Measurements from ENCODE around the gene NUP50. TPM values are rescaled to one million over a fixed set of nuclear protein-coding genes. Genes with fewer than 3 reads are reported as not detected.

NUP50 gene
- total RNA-seq, 1 experiment from 2014 or later, result 128 TPM

DNA sequence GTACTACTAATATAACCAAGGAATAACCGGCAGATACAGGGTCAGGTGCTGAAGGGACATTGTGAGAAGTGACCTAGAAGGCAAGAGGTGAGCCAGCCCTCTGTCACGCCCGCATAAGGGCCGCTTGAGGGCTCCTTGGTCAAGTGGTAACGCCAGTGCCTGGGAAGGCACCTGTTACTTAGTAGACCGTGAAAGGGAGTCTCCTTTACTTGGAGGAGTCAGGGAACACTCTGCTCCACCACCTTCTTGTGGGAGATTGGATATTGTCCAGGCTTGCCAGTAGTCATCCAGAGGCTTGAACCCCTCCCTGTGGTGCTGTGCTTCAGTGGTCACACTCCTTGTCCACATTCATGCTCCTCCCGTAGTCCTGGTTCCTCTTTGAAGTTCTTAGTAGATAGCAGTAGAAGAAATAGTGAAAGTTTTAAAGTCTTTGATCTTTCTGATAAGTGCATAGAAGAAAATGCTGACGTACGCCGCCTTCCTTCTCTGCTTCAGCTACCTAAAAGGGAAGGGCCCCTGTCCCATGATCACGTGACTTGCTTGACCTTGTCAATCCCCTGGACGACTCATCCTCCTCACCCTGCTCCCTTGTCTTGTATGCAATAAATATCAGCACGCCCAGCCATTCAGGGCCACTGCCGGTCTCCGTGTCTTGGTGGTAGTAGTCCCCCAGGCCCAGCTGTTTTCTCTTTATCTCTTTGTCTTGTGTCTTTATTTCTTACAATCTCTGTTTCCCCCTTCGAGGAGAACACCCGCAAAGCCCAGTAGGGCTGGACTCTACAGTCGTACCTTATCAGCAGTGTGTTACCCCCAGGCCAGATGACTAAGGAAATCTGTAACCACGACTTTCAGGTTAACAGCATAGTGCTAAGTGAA is 6.1 kb downstream of the NUP50 start:
- Histone ChIP-seq H3K27me3 (replicated peaks; ENCODE audit: control insufficient read depth, insufficient read depth, low read length) (no peaks in the 10 kb centered on the region), H3K36me3 (ENCODE audit: control insufficient read depth, insufficient read depth, low read length) (0 out of 2 replicates have a peak, but pooled peaks cover 3% of the 10 kb centered on the region), H3K9me3 (no peaks in the 10 kb centered on the region), H3K4me1 (peaks cover 37% of the 10 kb centered on the region), H3K4me3 (ENCODE audit: low read depth, low read length) (no peak overlapping the region)
- peak; percentile 59 to 82 for DNase-seq
- H3K9me3 Mint-ChIP-seq (ENCODE audit: unreplicated experiment), result no peaks in the 10 kb centered on the region
- TF ChIP-seq, protein P1, sequence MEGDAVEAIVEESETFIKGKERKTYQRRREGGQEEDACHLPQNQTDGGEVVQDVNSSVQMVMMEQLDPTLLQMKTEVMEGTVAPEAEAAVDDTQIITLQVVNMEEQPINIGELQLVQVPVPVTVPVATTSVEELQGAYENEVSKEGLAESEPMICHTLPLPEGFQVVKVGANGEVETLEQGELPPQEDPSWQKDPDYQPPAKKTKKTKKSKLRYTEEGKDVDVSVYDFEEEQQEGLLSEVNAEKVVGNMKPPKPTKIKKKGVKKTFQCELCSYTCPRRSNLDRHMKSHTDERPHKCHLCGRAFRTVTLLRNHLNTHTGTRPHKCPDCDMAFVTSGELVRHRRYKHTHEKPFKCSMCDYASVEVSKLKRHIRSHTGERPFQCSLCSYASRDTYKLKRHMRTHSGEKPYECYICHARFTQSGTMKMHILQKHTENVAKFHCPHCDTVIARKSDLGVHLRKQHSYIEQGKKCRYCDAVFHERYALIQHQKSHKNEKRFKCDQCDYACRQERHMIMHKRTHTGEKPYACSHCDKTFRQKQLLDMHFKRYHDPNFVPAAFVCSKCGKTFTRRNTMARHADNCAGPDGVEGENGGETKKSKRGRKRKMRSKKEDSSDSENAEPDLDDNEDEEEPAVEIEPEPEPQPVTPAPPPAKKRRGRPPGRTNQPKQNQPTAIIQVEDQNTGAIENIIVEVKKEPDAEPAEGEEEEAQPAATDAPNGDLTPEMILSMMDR (IDR thresholded peaks at IDR 0.05; ENCODE audit: insufficient read depth in 1 of 2, low read depth in 1 of 2, low read length in 1 of 2, severe bottlenecking in 1 of 2, unreplicated experiment in 1 of 2), result no peak
- intact Hi-C loops (cut with micrococcal nuclease; ENCODE audit: unreplicated experiment), result no loop called here
- POLR2A ChIA-PET, result no interaction called here
- H3K4me1 Mint-ChIP-seq (ENCODE audit: low read depth, unreplicated experiment), result peaks cover 30% of the 10 kb centered on the region
- peak overlapping the region; percentile 71 for H3K27ac Mint-ChIP-seq (ENCODE audit: unreplicated experiment)
- H3K27me3 Mint-ChIP-seq (ENCODE audit: insufficient read depth, unreplicated experiment), result no peaks in the 10 kb centered on the region
- peak overlapping the region; percentile 1 for H3K4me3 Mint-ChIP-seq (ENCODE audit: unreplicated experiment)
- H3K36me3 Mint-ChIP-seq (ENCODE audit: insufficient read depth, unreplicated experiment), result peaks cover 88% of the 10 kb centered on the region
- CTCF ChIA-PET, result no interaction called here
- TSS peak; percentile 85 for BruUV-seq (replicated peaks)

DNA sequence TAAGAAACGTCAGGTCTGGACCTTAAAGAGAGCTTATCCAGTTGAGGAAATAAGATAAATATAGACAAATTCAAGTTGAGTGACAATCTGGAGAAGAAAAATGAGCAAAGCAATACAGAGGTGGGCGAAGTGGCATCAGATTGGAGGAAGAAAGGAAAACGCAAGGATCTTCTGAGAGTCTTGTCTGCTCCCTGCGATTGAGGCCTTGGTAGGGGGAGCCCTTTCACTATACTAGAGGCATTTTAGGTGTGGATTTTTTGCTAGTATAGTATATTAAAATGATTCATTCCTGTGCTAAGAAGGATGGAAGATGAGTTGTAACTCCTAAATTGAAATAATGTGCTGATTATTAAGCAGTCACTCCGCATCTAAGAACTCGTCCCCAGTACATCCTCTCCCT is 8.1 kb downstream of the NUP50 start:
- intact Hi-C loops (cut with micrococcal nuclease; ENCODE audit: unreplicated experiment), result no loop called here
- H3K4me3 ChIP-seq (ENCODE audit: low read depth, low read length), result no peak overlapping the region
- DNase-seq, result no peak
- H3K4me1 ChIP-seq, result peaks cover 28% of the 10 kb centered on the region
- 0 out of 2 replicates have a peak, but pooled peaks cover 3% of the 10 kb centered on the region for H3K36me3 ChIP-seq (ENCODE audit: control insufficient read depth, insufficient read depth, low read length)
- Mint-ChIP-seq H3K4me1 (ENCODE audit: low read depth, unreplicated experiment) (peaks cover 22% of the 10 kb centered on the region), H3K36me3 (ENCODE audit: insufficient read depth, unreplicated experiment) (peaks cover 95% of the 10 kb centered on the region), H3K27ac (ENCODE audit: unreplicated experiment) (no peak overlapping the region), H3K4me3 (ENCODE audit: unreplicated experiment) (no peak overlapping the region), H3K9me3 (ENCODE audit: unreplicated experiment) (no peaks in the 10 kb centered on the region), H3K27me3 (ENCODE audit: insufficient read depth, unreplicated experiment) (no peaks in the 10 kb centered on the region)
- TF ChIP-seq, protein P1 (IDR thresholded peaks at IDR 0.05; ENCODE audit: insufficient read depth in 1 of 2, low read depth in 1 of 2, low read length in 1 of 2, severe bottlenecking in 1 of 2, unreplicated experiment in 1 of 2), result no peak
- H3K27me3 ChIP-seq (replicated peaks; ENCODE audit: control insufficient read depth, insufficient read depth, low read length), result no peaks in the 10 kb centered on the region
- ChIA-PET POLR2A (no interaction called here), CTCF (no interaction called here)
- H3K9me3 ChIP-seq, result no peaks in the 10 kb centered on the region
- BruUV-seq (replicated peaks), result no TSS peak

DNA sequence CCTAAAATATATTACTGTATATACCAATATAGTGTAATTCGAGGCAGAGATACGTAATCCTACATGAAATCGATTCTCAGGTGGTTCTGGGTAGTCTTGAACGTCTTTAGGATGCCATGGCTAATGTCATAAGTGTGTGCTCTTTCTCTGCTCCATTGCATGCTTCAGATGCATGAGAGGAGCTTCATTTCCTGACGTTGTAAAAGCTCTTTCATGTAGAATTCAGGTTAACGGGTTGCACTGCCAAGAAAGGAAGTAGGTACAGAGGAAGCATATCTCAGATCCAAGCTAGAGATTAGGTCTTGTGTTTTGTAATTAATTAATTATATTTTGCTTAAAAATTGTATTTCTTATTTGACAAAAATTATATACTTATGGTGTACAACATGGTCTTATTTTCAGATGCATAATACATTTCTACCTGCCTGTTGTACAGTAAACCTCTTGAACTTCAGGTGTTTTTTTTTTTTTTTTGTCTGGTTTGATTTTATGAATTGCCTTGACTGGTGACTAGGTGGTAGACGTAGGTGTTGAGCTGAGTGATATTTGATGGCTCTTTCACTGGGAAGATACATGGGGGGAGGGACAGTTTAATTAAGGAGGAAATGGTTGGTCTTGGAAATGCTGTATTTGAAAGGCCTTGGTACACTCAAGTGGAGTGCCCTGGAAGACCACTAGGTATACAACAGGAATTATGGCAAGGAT is 9.3 kb downstream of the NUP50 start:
- no peaks in the 10 kb centered on the region for H3K9me3 ChIP-seq
- Mint-ChIP-seq H3K4me1 (ENCODE audit: low read depth, unreplicated experiment) (peaks cover 17% of the 10 kb centered on the region), H3K4me3 (ENCODE audit: unreplicated experiment) (no peak overlapping the region), H3K9me3 (ENCODE audit: unreplicated experiment) (no peaks in the 10 kb centered on the region), H3K36me3 (ENCODE audit: insufficient read depth, unreplicated experiment) (peaks cover 100% of the 10 kb centered on the region), H3K27me3 (ENCODE audit: insufficient read depth, unreplicated experiment) (no peaks in the 10 kb centered on the region), H3K27ac (ENCODE audit: unreplicated experiment) (peak overlapping the region; percentile 27)
- DNase-seq, result no peak
- CTCF ChIA-PET, result interaction anchor here (0.8 kb wide), 1 partner anchor 31 kb away, joined by 3 read pairs; no protein-coding TSS in a partner anchor
- POLR2A ChIA-PET, result interaction anchor here (0.6 to 0.8 kb wide), 2 partner anchors 9 to 83 kb away, joined by 3 to 8 read pairs; partner anchors contain the start of gene NUP50
- no peaks in the 10 kb centered on the region for H3K27me3 ChIP-seq (replicated peaks; ENCODE audit: control insufficient read depth, insufficient read depth, low read length)
- H3K4me1 ChIP-seq, result peaks cover 22% of the 10 kb centered on the region
- intact Hi-C loops (cut with micrococcal nuclease; ENCODE audit: unreplicated experiment), result no loop called here
- peaks cover 5% of the 10 kb centered on the region; the same call in 1 of the 2 replicates for H3K36me3 ChIP-seq (ENCODE audit: control insufficient read depth, insufficient read depth, low read length)
- no peak overlapping the region for H3K4me3 ChIP-seq (ENCODE audit: low read depth, low read length)
- BruUV-seq (replicated peaks), result no TSS peak
- TF ChIP-seq, protein P1 (IDR thresholded peaks at IDR 0.05; ENCODE audit: insufficient read depth in 1 of 2, low read depth in 1 of 2, low read length in 1 of 2, severe bottlenecking in 1 of 2, unreplicated experiment in 1 of 2), result no peak

All from Caco-2 (cell line).